Regular cardiac myocyte (primary cell): ENCODE data around the gene NOTCH2NLA. TPM values are rescaled to one million over a fixed set of nuclear protein-coding genes. Genes with fewer than 3 reads are reported as not detected.

Experiments used
- total RNA-seq: library from RNA; depleted of rRNA; stranded (reverse); fragments of >200 nt; gene quantifications from 2 replicates; pipeline ENCODE4 v1.2.3, GENCODE V29; 2014

Gene NOTCH2NLA
- total RNA-seq = 80.7 and 93.0 TPM in 2 replicates

DNA sequence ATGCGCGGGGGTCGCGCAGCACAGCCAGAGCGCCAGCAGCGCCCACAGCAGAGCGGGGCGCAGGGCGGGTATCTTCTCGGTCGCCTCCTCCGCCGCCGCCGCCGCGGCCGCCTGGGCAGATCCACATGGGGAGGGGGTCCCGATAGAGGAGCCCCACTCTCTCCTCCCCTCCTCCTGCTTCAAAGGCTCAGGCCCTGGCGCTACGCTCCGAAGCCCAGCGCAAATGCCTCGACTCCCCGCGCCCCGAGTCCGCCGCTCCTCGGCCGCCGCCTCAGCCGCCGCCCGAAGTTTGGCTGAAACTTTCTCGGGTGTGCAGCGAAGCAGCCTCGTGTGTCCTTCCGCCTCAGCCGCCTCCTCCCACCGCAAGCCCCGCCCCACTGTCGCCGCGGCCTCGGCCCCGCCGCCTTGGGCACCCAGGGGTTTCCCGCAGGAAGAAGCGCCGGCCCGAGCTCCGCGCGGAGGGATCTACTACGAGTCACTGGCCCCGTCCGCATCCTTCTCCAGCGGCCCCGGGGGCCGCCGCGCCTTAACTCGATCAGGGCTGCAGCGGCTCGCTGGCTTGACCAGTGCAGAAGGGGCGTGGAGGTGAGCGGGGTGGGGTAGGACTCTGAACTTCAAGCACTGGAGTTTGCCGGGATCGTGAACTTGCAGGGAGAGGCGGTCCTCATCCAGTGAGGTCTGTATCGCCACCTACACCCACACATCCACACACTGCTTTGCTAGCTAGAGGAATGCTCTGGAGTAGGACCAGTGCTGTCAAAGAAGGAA, at the start of gene NOTCH2NLA:
Gene NOTCH2NLA, minus strand, starts transcription at position 312 of the 768 bp plus-strand sequence. CDS start 39,684 bp downstream, outside the sequence.

DNA sequence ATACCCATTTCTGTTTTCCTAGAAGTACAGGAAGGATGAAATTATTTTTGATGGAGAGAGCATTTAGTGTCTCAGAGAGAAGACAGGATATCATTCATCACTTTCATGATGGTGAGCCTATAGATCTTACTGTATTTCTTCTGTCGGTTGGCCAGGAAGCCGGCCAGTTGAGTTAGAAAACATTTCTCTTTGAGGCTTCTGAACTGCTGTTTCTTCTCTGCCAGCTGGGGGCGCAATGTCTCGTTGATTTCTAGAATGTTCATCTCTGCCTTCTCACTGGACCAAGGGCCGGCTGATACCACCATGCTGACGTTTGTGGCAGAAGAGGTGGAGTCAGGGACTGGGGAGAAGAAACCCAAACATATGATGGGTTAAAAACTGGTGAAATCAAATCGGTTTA, 84.4 kb downstream of the NOTCH2NLA start, which contains the start of gene NBPF10:
Gene NBPF10, minus strand, starts transcription at position 340 of the 400 bp plus-strand sequence. Its CDS starts 35 bp downstream, at position 305.

Other genes starting within 250 kb of the NOTCH2NLA start
- 101 and 115 TPM in 2 replicates for gene TXNIP, start 232.4 kb downstream of the NOTCH2NLA start, total RNA-seq
- gene HJV, start 207.3 kb downstream of the NOTCH2NLA start, total RNA-seq = not detected in 2 replicates
- 2.5 and 3.1 TPM in 2 replicates for gene NBPF10, start 84.2 kb downstream of the NOTCH2NLA start, total RNA-seq